Activated T-cell treated with anti-CD3 and anti-CD28 coated beads for 24 hours (primary cell): ENCODE measurements around the gene FAM76A.
"Not testable (repeated sequence)": the region's sequence is repeated elsewhere in the genome, so short reads cannot be mapped to it uniquely, and the experiment has no call there.

ENCODE experiments used
- DNase-seq: peaks from one replicate; pipeline ENCODE4 v3.0.0-alpha.2; 2020; ENCODE audit warnings: low read depth

The FAM76A gene

DNA sequence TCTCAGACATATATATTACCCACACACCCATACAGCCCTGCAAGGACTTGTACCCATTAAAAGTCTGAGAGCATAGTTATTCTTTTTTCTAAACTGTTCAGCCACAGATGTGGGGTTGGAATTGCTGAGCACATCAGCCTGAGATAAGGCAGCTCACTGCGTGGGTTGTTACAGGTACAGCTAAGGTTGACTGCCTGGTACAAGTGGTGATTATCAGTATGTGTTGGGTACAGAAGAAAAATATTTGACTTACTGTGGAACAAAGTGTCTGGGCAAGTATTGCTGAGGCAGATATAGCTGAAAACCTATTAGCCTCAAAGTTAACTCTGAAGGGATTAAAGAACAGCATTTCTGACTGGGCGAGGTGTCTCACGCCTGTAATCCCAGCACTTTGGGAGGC lies 52.3 kb downstream of the FAM76A start:
- DNase-seq = no peak

DNA sequence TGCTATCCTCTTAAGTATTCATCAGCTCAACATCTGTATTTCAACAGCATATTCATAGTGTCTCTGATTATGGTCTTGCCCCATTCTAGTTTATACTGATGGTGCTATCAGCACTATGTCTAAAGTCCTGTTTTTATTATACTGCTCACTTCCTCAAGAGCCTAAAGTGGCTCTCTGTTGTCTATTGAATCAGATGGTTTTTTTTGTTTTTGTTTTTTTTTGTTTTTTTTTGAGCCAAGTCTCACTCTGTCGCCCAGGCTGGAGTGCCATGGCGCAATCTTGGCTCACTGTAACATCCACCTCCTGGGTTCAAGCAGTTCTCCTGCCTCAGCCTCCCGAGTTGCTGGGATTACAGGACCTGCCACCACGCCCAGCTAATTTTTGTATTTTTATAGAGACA lies 53.4 kb downstream of the FAM76A start:
- DNase-seq = no peak

DNA sequence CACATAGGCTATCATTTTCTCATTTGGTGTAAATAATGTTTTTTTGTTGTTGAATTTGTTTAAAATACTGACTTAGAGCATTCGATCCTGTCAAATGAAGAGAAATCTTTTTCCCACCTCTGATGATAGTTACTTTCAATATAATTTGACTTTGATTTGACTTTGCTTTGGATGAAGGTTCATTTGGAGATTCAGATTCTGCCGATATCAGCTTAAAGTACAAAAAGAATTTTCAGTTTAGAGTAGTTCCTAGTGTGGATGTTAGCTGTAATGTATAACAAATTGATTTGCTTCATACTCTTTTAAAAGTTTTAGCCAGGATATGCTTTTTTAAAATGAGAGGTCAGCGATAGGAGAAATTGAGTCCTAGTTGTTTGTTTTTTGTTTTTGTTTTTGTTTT lies 57.2 kb downstream of the FAM76A start:
- no peak for DNase-seq

DNA sequence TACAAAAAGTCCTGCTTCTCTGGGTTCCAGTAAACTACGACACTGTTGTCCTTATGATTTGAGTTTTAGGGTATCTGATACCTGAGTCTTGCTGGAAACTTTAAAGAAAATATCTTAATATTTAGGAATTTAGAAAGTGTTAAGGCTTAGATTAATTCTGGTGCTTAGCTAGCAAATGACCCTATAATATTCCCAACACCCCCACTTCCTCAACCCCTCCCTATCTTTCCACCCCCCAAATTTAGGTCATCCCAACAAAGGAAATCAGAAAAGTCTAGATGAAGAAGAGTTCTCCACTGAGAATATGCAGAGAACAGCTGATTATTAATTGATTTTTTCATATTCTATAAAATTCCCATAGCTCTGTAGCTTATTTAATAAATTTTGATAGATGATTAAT lies 58.9 kb downstream of the FAM76A start:
- no peak for DNase-seq

DNA sequence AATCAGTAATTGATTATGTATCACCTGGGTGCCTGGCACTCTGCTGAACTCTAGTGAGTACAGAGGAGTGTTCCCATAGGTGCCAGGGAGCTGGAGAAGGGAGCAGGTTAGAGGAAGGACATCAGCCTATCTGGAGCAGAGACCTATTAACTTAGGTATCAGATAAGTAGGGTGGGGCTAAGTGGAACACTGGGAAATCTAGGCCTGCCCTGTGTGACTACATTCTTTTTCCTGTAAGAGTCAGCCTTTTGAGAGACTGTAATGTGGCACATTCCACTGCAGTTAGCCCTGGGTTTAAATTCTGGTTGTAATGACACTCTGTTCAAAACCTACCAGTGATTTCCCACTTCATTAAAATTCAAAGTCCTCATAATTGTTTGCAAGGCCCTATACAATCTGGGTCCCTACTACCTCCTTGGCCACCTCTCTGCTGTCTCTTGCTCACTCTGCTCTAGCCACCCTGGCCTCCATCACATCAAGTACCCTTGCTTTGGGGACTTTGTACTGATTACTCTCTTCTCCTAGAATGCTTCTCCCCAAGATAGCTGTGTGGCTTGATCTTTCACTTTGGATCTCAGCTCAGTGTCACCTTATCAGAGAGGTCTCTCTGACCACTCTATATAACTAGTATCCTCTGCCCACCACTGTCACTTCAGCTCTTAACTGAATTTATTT lies 60.2 kb downstream of the FAM76A start:
- no peak for DNase-seq

DNA sequence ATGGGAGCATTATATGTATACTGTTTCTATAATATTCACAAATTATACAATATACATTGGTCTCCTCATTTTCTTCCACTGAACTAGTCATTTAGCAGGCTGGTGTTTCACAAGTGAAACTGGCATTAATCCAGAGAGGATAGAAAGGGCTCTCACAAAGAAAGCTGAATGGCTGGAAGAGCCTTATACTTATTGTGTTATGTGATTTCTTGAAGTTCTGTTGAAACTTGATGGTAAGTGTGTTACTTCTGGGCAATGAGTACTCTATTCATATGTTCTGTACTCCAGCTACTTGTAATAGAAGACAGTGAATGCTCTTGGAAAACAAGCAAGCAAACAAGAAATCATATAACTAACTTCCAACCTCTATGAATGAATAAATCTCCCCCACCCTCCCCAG lies 62.1 kb downstream of the FAM76A start:
- no peak for DNase-seq

DNA sequence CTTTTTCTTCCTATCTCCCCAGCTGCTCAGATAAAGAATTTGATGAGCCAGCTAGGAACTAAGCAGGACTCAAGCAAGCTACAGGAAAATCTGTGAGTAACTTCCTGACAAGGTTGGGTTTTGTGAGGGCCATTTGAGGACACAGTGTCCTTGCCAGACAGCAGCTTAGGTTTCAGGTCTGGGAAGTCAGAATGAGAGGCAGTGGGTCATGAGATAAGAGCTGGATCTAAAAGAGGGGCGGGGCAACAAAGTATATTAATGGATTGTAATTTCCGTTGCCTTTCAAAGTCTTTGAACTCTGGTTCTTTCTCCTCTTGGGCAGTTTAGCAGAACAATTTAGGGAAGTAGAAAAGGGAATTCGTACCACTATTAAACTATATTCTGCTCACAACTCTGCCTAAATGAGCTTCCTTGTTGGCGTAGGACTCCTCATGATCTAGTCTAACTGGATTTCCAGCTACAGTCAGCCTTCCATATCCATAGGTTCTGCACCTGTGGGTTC lies 63.8 kb downstream of the FAM76A start:
- no peak for DNase-seq

DNA sequence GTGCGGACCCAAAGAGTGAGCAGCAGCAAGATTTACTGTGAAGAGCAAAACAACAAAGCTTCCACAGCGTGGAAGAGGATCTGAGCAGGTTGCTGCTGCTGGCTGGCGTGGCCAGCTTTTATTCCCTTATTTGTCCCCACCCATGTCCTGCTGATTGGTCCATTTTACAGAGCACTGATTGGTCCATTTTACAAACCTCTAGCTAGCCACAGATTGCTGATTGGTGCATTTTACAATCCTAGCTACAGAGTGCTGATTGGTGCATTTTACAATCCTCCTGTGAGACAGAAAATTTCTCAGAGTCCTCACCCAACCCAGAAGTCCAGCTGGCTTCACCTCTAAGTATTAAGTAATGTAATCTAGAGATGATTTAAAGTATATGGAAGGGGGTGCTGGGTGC lies 64.5 kb downstream of the FAM76A start:
- not testable (repeated sequence) for DNase-seq

DNA sequence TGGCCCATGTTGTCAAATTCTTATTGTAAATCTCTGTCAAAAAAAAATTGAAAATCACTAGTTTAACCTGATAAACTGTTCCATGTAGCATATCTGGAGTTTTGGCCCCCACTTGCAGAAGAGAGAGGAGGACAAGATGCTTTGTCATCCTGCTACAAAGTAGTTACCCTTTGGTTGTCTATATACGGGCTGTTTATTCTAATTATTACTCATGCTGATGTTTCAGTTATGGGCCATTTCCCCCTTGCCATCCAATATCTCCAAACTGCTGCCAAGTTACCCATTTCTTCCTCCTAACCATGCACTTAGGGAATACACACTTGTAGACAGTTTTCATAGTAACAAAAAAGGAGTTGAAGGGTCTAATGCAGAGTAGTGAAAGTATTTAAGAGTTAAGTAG lies 69.8 kb downstream of the FAM76A start:
- DNase-seq = no peak

DNA sequence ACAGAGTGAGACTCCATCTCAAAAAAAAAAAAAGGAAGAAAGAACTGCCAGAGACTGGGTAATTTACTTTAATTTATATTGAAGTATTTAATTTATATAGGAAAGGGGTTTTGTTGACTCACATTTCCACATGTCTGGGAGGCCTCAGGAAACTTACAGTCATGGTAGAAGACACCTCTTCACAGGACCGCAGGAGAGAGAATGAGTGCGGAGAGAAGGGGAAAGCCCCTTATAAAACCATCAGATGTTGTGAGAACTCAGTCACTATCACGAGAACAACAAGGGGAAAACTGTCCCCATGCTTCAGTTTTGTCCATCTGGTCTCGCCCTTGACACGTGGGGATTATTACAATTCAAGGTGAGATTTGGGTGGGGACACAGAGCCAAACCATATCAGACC lies 79.0 kb downstream of the FAM76A start:
- no peak for DNase-seq

DNA sequence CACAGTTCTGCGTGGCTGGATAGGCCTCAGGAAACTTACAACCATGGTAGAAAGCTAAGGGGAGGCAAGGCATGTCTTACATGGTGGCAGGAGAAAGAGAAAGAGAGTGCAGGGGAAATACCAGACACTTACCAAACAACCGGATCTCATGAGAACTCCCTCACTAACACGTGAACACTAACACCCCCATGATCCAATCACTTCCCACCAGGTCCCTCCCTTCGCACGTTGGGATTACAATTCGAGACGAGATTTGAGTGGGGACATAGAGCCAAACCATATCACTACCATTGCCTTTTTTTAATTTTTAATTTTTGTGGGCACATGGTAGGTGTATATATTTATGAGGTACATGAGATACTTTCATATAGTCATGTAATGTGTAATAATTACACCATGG lies 81.0 kb downstream of the FAM76A start:
- DNase-seq = no peak

DNA sequence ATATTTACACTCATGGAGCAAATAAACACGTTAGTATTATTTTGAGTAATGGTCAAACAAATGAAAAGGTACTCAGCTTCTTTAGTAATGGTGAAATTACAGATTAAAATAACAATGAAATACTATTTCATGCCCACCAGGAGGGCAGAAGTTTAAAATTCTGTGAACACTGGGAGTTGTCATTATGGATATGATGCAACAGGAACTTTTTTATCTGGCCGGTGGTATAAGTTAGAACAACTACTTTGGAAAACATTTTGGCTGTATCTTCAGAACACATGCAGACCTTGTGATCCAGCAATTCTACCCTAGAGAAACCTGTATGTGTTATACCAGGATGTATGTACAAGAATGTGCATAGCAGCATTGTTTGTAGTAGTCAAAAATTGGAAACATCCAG lies 81.6 kb downstream of the FAM76A start:
- DNase-seq = no peak

DNA sequence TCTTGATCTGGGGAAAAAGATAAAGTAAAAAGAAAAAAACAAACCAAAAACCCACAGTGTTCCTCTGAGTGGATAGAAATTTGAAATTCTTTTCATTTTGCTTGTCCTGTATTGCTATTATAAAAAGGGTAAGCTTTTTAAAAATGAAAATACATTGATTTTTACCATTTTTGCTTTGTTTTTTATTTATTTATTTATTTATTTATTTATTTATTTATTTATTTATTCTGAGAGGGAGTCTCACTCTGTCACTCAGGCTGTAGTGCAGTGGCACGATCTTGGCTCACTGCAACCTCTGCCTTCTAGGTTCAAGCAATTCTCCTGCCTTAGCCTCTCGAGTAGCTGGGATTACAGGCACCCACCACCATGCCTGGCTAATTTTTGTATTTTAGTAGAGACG lies 82.4 kb downstream of the FAM76A start:
- not testable (repeated sequence) for DNase-seq

DNA sequence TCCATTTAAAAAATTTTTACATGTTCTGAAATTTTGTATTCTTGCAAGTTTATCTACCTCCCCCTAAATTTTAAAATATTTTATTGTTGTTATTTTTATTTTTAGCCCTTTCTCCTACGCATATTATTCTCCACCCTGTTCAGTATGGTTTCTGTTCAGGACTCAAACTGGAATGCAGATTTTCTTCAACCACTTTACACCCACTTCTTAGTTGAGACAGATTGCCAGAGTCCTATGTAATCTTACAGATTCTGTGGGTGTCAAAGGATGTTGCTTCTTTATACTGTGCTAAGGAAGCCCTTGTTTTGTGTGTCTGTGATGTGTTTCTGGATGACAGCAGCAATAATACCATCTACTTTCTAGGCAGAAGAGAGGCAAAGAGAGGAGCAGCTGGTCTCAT lies 84.1 kb downstream of the FAM76A start:
- DNase-seq = no peak

DNA sequence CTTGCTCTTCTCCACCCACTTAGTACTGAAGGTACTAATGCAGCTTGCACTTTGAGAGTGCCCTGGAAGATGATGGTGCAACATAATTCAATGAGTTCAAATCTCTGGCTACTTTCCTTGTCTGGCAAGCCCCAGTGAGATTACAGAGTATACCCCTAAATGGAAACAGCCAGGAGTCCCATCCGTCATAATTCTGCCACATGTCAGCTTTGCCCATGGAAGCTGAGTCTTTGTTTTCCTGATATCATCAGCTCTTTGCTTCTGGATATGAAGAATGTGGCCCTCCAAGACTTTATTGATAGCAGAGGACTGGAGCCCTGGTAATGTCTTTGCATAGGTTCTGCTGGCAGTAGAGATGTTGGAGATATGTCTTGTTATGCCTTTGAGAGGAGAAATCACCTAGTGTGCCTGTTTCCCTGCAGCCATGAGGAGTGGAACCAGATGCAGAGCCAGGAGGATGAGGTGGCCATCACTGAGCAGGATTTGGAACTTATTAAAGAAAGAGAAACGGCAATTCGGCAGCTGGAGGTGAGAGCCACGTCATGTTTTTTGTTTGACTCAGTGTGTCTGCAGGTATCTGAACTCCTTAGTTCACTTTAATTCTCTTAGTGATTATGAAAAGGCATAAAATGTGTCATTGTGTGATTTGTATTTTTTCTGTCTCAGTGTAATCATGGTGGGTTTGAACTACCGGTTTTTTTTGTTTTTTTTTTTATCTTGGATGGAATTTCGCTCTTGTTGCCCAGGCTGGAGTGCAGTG lies 86.2 kb downstream of the FAM76A start:
- DNase-seq = no peak
